MCF 10A (cell line): ENCODE data around the gene HELZ. TPM values are rescaled to one million over a fixed set of nuclear protein-coding genes. Genes with fewer than 3 reads are reported as not detected.

Experiments
- BruUV-seq: library from RNA; stranded (reverse); fragments of 400-500 nt; replicated peaks from 2 replicates; lab custom pipeline; 2021; lab: Mats Ljungman, UMichigan
- CTCF ChIA-PET: fragments of 300-600 bp; sonication (Branson Sonifier 250); formaldehyde crosslinking; extraction: SDS; loops from one replicate; lab custom pipeline; 2021; ENCODE audit warnings: antibody characterized with exemption, inconsistent platforms; lab: Yijun Ruan, JAX
- POLR2A ChIA-PET: fragments of 300-600, 350-650 bp; sonication (Branson Sonifier 250); formaldehyde crosslinking; extraction: SDS; loops from one replicate; lab custom pipeline; 2020; ENCODE audit warnings: antibody characterized with exemption, inconsistent platforms; lab: Yijun Ruan, JAX
- DNase-seq: peaks from one replicate; pipeline ENCODE4 v3.0.0-alpha.2; 2018; ENCODE audit not compliant: unreplicated experiment
- H3K27ac Mint-ChIP-seq: one replicate; pipeline ENCODE4 v1.8.0; 2022; ENCODE audit warnings: mild to moderate bottlenecking, low read depth, mixed read lengths; ENCODE audit not compliant: unreplicated experiment
- H3K27me3 Mint-ChIP-seq: one replicate; pipeline ENCODE4 v1.8.0; 2022; ENCODE audit warnings: mixed read lengths; ENCODE audit not compliant: insufficient read depth, unreplicated experiment
- H3K36me3 Mint-ChIP-seq: one replicate; pipeline ENCODE4 v1.8.0; 2022; ENCODE audit warnings: mild to moderate bottlenecking, moderate library complexity, mixed read lengths; ENCODE audit not compliant: insufficient read depth, unreplicated experiment
- H3K4me1 Mint-ChIP-seq: one replicate; pipeline ENCODE4 v1.8.0; 2022; ENCODE audit warnings: mixed read lengths; ENCODE audit not compliant: insufficient read depth, unreplicated experiment
- H3K4me3 Mint-ChIP-seq: one replicate; pipeline ENCODE4 v1.8.0; 2022; ENCODE audit warnings: mild to moderate bottlenecking, moderate library complexity, mixed read lengths; ENCODE audit not compliant: unreplicated experiment
- H3K9me3 Mint-ChIP-seq: one replicate; pipeline ENCODE4 v1.8.0; 2022; ENCODE audit warnings: mixed read lengths; ENCODE audit not compliant: unreplicated experiment
- intact Hi-C: fragments of 100-400 bp; cut with micrococcal nuclease; formaldehyde crosslinking; loops from 2 replicates; pipeline ENCODE4 v1.14.1; 2022
- total RNA-seq: library from RNA; stranded (reverse); gene quantifications from 2 replicates; pipeline ENCODE4 v1.2.3, GENCODE V29; 2022
- TF ChIP-seq, protein P1 (sequence below): fragments of 200-600 bp; IDR thresholded peaks from one replicate; pipeline ENCODE4 v1.8.0; 2022; ENCODE audit warnings: antibody characterized with exemption, mild to moderate bottlenecking; ENCODE audit not compliant: unreplicated experiment

The HELZ gene
- total RNA-seq, 1 experiment from 2014 or later, result 71.7 TPM

GRCh38 chr17:67058036-67058435 is 187.0 kb downstream of the HELZ start:
- Mint-ChIP-seq H3K4me3 (no peak overlapping the region), H3K27me3 (no peaks in the 10 kb centered on the region), H3K9me3 (peaks cover 2% of the 10 kb centered on the region), H3K4me1 (no peaks in the 10 kb centered on the region), H3K27ac (no peak overlapping the region), H3K36me3 (peaks cover 4% of the 10 kb centered on the region)
- intact Hi-C loops, result no loop called here
- POLR2A ChIA-PET, result no interaction called here
- BruUV-seq, result no TSS peak
- CTCF ChIA-PET, result no interaction called here
- TF ChIP-seq, protein P1, sequence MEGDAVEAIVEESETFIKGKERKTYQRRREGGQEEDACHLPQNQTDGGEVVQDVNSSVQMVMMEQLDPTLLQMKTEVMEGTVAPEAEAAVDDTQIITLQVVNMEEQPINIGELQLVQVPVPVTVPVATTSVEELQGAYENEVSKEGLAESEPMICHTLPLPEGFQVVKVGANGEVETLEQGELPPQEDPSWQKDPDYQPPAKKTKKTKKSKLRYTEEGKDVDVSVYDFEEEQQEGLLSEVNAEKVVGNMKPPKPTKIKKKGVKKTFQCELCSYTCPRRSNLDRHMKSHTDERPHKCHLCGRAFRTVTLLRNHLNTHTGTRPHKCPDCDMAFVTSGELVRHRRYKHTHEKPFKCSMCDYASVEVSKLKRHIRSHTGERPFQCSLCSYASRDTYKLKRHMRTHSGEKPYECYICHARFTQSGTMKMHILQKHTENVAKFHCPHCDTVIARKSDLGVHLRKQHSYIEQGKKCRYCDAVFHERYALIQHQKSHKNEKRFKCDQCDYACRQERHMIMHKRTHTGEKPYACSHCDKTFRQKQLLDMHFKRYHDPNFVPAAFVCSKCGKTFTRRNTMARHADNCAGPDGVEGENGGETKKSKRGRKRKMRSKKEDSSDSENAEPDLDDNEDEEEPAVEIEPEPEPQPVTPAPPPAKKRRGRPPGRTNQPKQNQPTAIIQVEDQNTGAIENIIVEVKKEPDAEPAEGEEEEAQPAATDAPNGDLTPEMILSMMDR, result no peak
- DNase-seq, result no peak

GRCh38 chr17:67056746-67057490 is 188.1 kb downstream of the HELZ start:
- Mint-ChIP-seq H3K4me1 (no peaks in the 10 kb centered on the region), H3K9me3 (no peaks in the 10 kb centered on the region), H3K4me3 (no peak overlapping the region), H3K36me3 (no peaks in the 10 kb centered on the region), H3K27me3 (no peaks in the 10 kb centered on the region), H3K27ac (no peak overlapping the region)
- BruUV-seq, result no TSS peak
- TF ChIP-seq, protein P1, result no peak
- ChIA-PET POLR2A (no interaction called here), CTCF (no interaction called here)
- DNase-seq, result no peak
- intact Hi-C loops, result no loop called here

- H3K9me3 Mint-ChIP-seq, result no peaks in the 10 kb centered on the region
- H3K4me1 Mint-ChIP-seq, result no peaks in the 10 kb centered on the region
- BruUV-seq, result no TSS peak
- POLR2A ChIA-PET, result no interaction called here
- DNase-seq, result no peak
- CTCF ChIA-PET, result no interaction called here
- TF ChIP-seq, protein P1, result no peak
- H3K36me3 Mint-ChIP-seq, result no peaks in the 10 kb centered on the region
- no peaks in the 10 kb centered on the region for H3K27me3 Mint-ChIP-seq
- intact Hi-C loops, result no loop called here
- no peak overlapping the region for H3K27ac Mint-ChIP-seq
- H3K4me3 Mint-ChIP-seq, result no peak overlapping the region
These were observed 188.9 kb downstream of the HELZ start for GRCh38 chr17:67055811-67056745.

GRCh38 chr17:67055041-67055443 is 190.0 kb downstream of the HELZ start:
- intact Hi-C loops, result no loop called here
- Mint-ChIP-seq H3K4me3 (no peak overlapping the region), H3K4me1 (no peaks in the 10 kb centered on the region), H3K36me3 (no peaks in the 10 kb centered on the region), H3K9me3 (no peaks in the 10 kb centered on the region), H3K27ac (no peak overlapping the region), H3K27me3 (no peaks in the 10 kb centered on the region)
- POLR2A ChIA-PET, result no interaction called here
- TF ChIP-seq, protein P1, result no peak
- BruUV-seq, result no TSS peak
- CTCF ChIA-PET, result interaction anchor here (0.5 kb wide), 1 partner anchor 286 kb away, joined by 3 read pairs; no protein-coding TSS in a partner anchor
- DNase-seq, result no peak
